Suppressor macrophage treated with lipopolysaccharide for 4 hours (primary cell): ENCODE data around the gene ADGRG4.
"Not testable (repeated sequence)": the region's sequence is repeated elsewhere in the genome, so short reads cannot be mapped to it uniquely, and the experiment has no call there.

Experiments
- DNase-seq: peaks from one replicate; pipeline ENCODE4 v3.0.0-alpha.2; 2020

ADGRG4 gene

DNA sequence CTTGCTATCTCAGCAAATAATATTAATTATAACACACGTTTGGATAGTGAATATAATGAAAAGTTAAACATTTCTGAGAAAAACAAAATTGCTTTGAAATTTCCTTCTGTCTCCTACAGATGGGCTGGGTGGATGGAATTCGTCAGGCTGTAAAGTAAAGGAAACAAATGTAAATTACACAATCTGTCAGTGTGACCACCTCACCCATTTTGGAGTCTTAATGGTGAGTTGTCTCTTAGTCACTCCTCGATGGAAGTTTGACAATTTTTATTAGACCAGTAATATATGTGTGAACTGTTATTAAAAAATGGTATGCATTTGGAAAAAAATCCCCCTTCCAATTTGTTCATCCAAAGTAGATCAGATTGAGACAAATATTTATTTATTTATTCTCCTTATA, 94.5 kb downstream of the ADGRG4 start:
- no peak for DNase-seq

DNA sequence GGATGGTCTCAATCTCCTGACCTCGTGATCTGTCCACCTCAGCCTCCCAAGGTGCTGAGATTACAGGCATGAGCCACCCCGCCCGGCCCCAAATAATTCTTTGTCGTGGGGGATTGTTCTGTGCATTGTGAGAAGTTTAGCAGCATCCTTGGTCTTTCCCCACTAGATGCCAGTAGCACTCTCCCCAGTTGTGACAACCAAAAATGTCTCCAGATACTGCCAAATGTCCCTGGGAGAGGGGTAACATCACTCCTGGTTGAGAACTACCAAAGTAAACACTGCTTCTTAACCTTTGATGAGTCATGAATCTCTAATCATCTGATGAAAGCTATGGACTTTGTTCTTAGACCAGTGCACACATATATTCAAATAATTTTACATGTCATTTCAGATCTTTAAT, 96.2 kb downstream of the ADGRG4 start:
- DNase-seq, result no peak

DNA sequence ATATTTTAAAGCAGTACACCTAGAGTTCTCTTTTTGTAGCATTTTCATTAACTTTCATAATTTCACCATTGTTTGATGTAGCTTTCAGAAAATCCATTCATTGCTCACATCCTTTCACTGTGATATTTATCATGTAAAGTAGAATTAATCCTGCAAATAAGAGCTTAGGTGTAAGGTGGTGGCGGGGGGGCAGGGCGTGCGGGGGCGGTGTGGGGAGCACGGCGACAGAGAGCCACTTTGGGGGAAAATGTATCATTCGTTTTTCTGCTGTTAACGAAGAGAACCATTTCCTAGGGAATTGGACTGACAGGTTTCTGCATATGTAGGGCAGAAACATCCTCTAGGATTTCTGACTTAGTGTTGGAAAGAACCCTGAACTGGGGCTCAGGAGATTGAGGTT, 104.4 kb downstream of the ADGRG4 start:
- DNase-seq, result no peak

DNA sequence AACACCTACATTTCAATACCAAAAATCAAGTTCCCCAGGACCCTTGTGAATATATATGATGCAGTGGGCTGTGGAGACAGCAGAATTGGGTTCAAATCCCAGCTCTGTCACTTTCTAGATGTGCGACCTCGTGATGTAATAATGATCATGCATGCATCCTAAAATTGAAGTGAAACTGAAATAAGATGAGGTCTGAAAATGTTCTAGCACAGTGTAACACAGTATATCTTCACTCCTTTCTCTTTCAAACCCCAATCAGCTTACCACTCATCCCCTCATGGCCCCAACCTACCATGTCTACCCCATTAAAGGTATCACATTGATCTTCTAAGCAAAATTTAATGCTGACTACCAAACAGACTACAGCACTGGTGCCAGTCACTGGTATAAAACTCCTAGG, 117.0 kb downstream of the ADGRG4 start:
- DNase-seq, result peak; percentile 0

DNA sequence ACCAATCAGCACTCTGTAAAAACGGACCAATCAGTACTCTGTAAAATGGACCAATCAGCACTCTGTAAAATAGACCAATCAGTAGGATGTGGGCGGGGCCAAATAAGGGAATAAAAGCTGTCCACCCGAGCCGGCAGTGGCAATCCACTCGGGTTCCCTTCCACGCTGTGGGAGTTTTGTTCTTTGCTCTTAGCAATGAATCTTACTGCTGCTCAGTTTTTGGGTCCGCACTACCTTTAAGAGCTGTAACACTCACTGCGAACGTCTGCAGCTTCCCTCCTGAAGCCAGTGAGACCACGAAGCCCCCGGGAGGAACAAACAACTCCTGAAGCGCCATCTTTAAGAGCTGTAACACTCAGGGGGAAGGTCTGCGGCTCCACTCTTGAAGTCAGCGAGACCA, 120.6 kb downstream of the ADGRG4 start:
- no peak for DNase-seq

DNA sequence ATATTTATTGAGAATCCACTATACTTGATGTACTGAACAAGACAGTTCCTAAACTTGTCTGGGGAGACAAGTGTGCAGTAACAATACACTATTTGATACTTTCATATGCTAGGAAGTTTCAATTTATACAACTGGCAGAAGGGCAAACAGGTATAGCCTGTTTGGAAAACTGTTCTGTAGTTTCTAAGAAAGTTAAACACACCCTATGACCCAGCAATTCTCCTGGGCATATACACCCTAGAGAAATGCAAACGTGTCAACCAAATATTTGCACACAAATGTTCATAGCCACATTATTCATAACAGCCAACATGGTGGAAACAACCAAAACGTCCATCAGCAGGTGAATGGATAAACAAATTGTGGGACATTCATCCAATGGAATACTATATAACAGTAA, 123.0 kb downstream of the ADGRG4 start:
- no peak for DNase-seq

DNA sequence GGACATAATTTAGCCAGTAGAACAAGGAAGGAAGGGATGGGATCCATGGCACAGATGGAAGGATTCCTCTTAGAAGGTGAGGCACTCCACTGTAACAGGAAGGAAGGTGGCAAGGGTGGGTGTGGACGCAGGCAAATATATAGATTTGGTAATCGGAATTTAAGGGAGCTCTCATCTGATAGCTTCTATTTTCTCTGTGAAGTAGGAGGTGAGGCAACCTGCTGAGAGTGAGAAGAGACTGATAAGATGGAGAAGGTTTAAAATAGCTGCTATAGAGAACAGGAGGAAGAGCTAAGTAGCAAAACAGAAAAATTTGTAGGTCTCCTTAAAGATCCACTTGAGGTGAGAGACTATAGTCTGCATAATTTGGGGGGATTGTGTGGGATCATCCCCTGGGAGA, 125.2 kb downstream of the ADGRG4 start:
- no peak for DNase-seq

DNA sequence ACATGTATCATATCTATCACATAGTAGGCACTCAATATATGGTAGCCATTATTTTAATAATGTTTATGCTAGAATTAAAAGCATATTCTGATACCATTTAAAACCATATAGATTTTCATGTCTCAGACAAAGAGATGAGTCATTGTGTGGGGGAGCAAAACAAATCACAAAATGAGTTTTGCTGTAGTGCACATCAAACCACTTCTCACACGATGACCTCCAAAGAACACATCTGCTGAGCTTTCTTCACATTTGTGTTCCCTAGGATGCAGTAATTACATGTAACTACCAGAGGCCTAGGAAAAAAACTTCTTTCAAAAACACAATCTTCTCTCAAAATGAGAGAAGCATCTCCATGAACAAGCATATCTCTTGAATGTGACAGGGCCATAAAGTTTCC, 130.9 kb downstream of the ADGRG4 start:
- no peak for DNase-seq

DNA sequence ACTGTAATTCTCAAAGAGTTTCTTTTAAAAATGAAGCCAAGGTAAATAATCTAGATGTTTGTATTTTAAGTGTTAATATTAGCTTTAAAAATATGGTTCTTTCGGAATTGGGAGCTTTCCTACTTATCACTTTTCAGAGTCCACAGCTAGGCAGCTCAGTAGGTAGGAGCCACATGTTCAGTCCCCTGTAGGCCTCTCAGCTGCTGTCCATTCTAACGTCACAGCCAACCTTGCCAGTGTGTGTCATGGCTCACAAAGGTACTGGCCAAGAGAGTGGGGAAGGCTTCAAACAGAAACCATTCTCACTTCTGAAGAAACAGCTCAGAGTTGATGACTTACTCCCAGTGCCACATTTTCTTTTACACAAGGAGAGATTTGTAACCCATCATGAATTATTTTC, 137.0 kb downstream of the ADGRG4 start:
- no peak for DNase-seq

DNA sequence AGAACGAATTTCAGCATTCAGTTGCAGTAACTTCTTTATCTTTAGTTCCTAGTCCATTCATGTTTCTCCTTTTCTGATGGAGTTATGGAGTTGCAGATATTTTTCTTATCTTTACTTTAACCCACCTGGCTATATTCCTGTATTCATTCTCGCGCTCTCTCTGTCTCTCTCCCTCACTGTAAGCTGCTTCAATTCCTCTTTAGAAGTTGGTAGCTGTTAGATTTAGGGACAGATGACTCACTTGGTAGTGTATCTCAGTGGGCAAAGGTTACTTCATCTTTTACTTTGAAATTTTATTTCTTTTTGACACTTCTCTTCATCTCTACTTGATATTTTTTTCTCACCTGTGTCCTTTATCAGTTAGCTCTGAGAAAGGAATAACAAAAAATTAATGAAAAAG, 137.4 kb downstream of the ADGRG4 start:
- no peak for DNase-seq

DNA sequence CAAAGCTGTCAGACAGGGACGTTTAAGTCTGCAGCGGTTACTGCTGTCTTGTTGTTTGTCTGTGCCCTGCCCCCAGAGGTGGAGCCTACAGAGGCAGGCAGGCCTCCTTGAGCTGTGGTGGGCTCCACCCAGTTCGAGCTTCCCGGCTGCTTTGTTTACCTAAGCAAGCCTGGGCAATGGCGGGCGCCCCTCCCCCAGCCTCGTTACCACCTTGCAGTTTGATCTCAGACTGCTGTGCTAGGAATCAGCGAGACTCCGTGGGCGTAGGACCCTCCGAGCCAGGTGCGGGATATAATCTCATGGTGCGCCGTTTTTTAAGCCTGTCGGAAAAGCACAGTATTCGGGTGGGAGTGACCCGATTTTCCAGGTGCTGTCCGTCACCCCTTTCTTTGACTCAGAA, 144.9 kb downstream of the ADGRG4 start:
- not testable (repeated sequence) for DNase-seq

DNA sequence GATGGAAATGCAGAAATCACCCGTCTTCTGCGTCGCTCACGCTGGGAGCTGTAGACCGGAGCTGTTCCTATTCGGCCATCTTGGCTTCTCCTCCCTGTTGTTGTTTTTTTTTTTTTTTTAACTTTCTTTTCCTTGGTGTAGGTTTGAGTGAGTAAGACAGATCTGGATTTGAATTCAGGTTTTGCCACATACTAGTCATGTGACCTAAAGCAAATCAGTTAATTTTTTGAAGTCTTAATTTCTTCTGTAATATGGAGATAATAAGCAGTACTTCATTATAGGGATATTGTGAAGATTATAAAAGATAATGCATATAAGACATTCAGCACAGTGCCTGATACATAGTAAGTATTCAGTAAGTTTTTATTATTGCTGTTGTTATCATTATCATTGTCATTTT, 145.4 kb downstream of the ADGRG4 start:
- DNase-seq, result no peak

DNA sequence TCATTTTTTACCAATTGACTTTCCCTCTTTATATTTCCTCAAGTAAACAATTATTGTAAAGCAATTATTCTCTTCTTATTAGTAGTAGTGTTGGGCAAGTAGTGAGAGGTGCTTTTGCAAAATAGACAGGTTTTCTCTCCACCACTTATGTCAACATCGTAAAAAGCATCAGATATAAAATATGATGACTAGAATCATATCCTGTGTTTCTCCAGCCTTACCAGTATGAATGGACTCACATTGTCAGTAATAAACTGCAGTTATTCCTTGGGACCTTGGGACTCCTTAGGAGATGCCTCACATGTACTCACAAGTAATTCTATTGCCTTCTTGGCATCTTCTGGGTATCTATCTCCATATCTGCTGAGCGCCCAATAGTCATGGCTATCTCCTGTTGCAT, 146.5 kb downstream of the ADGRG4 start:
- DNase-seq, result no peak

DNA sequence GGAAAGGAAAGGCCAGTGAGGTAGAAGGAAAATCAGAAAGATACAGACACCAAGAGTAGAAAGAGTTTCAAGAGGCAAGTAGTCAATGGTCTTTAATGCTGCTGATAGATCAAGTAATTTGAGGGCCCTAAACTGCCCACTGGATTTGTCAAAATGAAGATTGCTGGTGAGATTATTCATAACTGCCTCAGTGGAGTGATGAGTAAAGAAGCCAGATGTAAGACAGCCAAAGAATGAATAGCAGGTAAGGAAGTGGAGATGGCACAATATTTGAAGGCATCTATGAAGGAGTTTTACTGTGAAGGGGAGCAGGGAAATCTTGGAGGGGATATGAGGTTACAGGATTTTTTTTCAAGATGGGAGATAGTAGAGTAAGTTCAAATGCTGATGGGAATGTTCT, 147.2 kb downstream of the ADGRG4 start:
- no peak for DNase-seq

DNA sequence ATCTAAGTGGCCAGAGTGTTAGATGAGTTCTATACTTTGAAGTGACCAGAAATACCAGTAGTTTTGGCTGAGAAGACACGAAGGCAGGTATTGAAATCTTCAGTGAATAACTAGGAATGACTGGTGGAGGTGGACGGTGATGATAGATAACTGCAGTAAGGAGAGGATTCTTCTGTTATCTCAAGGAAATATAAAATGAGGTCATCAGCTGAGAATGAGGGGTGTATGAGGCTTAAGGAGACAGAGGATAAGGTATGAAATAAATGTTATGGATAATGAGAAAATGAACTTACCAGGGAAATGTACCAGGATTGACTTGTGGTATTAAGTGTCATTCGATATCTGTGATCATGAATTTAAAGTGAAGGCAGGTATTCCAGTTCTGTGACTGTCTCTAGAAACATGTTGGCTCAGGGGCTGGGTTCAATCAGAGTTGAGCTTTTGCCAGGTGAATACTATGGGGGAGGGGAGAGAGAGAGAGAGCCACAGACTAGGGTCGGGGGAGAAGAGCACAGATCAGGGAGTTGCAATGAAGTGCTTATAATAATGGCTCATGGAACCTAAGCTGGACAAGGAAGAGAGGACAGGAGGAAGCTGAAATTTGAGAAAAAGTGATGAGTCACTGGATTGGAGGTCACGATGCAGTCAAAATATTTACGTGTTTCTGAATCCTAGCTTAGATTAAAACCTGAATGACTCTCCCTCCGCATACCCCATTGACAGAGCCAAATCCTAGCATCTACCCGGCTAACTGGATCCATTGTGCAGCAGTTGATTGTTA, 149.5 kb downstream of the ADGRG4 start:
- no peak for DNase-seq

DNA sequence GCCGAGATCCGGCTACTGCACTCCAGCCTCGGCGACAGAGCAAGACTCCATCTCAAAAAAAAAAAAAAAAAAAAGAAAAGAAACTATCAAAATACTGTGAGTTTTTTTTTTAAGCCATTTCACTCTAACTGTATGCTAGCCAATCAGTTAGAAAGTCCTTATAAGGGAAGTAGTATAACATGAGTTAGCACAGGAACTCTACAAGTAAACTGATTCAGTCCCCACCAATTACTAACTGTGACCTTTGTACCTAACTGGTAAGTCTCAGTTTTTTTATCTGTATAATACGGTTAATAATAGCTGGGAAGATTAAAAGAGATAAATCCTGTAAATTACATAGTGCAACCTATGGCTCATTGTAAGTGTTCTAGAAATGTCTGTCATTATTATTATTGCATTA, 151.9 kb downstream of the ADGRG4 start:
- no peak for DNase-seq

DNA sequence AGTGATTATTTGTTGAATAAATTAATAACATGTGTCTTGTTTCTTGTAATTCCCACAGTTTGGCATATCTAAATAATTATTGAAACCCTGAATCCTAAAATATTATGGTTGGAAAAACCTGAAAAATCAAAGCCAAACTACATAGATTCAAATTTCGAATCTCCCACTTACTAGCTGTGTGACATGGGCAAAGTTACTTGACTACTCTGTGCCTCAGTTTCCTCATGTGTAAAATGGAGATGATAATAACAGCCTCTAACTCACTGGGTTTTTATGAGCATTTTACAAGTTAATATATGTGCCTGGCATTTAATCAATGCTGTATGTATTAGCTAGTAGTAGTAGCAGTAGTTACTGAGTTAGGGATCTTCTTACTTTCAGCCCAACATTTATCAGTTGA, 152.4 kb downstream of the ADGRG4 start:
- no peak for DNase-seq

DNA sequence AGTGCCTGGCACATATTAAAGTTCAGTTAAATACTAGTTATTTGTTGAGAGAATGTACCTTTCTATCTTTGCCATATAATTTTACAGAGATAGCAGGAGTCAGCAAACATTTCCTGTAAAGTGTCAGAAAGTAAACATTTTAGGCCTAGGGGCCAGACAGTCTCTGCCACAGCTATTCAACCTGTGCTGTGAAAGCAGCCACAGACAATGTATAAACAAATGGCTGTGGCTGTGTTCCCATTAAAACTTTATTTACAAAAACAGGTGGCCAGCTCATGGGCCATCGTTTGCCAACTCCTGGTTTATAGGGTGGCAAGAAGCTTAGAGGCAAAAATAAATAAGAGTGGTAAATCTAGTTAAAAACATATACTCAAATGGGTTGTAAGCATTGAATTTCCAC, 153.0 kb downstream of the ADGRG4 start:
- DNase-seq, result no peak

DNA sequence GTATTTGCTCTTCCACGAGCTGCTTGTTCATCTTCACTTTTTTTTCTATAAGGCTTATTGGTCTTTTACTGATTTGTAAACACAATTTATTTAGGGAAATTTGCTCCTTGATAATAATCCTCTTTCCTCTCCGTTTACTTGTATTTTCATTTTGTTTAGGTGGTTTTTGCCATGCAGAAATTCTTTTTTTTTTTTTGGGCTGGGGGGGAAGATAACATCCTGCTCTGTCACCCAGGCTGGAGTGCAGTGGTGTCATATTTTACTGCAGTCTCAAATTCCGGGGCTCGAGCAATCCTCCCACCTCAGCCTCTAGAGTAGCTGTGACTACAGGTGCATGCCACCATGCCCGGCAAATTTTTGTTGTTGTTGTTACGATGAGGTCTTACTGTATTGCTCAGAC, 155.4 kb downstream of the ADGRG4 start:
- no peak for DNase-seq

DNA sequence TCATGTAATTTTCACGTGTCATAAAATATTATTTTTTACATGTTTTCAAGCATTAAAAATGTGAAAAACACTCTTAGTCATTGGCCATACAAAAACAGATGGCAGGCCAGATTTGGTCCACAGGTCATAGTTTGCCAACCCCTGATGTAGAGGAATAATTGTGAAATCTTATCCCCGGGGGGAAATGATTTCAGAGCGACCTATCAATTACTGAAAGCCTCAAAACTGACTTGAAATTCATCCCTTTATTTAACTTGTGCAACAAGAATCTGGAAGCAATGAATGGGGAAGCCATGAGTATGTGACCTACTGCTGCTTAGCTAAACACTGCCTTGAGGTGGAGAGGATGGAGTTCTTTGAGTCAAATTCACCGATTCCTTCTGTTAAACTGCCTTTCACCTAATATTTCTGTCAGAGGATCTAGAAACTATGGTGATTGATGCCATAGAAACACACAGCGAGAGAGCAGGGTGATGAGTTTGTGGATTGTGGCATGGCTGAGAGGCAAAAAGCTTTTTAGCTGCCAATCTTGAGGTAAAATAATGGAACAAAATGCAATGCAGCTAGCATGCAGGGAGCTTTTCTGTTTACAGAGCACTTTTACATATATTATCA, 156.6 kb downstream of the ADGRG4 start:
- DNase-seq, result no peak

DNA sequence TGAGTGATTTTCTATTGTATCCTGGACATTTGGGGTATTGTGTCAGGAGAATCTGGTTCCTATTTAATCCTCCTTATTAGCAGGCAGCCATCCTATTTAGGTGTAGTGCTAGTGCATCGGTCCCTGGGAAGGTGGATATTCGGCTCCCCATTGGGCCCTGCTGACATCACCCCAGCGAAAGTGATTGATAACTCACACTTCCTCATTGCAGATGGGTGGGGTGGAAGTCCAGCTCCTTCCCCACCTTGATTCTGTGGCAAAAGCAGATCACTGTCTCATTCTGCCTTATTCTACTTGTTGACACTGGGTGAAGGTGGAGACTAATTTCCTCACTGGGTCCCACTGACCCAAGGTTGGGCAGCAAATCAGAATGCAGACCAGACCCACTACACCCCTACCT, 163.8 kb downstream of the ADGRG4 start:
- DNase-seq, result no peak
